ENCODE data around the gene PRSS22. TPM values are rescaled to one million over a fixed set of nuclear protein-coding genes. Genes with fewer than 3 reads are reported as not detected.

The PRSS22 gene
- total and polyA plus RNA-seq, 2 experiments from 2014 or later = 1.3 to 2.0 TPM

- TF ChIP-seq CTCF (conservative IDR thresholded peaks at IDR 0.05; ENCODE audit: low read depth in 2 of 2) (no peak), REST (IDR thresholded peaks at IDR 0.05; ENCODE audit: unreplicated experiment) (no peak), CREB1 (CRISPR knock-in tag; IDR thresholded peaks at IDR 0.05; ENCODE audit: low read depth) (no peak), ZNF331 (CRISPR knock-in tag; IDR thresholded peaks at IDR 0.05; ENCODE audit: low read depth) (no peak), NANOG (IDR thresholded peaks at IDR 0.05; ENCODE audit: borderline replicate concordance) (no peak), STAT1 (IDR thresholded peaks at IDR 0.05; ENCODE audit: unreplicated experiment) (no peak), EZH2phosphoT487 (IDR thresholded peaks at IDR 0.05; ENCODE audit: unreplicated experiment) (no peak), EZH2 (IDR thresholded peaks at IDR 0.05; ENCODE audit: low read depth, unreplicated experiment) (no peak), JUNB (IDR thresholded peaks at IDR 0.05; ENCODE audit: unreplicated experiment) (no peak)
Observed at GRCh38 chr16:2884041-2884451, 26.1 kb upstream of the PRSS22 start (continued).

GRCh38 chr16:2883458-2883908 lies 25.5 kb upstream of the PRSS22 start:
- Histone ChIP-seq H3K27ac (ENCODE audit: low read depth) (no peak overlapping the region), H3K79me2 (replicated peaks; ENCODE audit: insufficient read depth) (no peaks in the 10 kb centered on the region; the same call in 1 of the 2 replicates), H4K20me1 (replicated peaks; ENCODE audit: insufficient read depth) (no peaks in the 10 kb centered on the region), H3K4me2 (peak overlapping the region; percentile 97), H3K4me3 (peak overlapping the region; percentile 94), H3K27me3 (ENCODE audit: insufficient read depth) (peaks cover 13% of the 10 kb centered on the region; the same call in 1 of the 2 replicates), H2AFZ (peak overlapping the region; percentile 92), H3K4me1 (ENCODE audit: insufficient read depth) (peaks cover 5% of the 10 kb centered on the region), H3K9me2 (ENCODE audit: insufficient read depth) (peaks cover 6% of the 10 kb centered on the region; the same call in 1 of the 2 replicates), H3F3A (replicated peaks; ENCODE audit: low read depth) (no peaks in the 10 kb centered on the region), H3K36me3 (ENCODE audit: insufficient read depth) (no peaks in the 10 kb centered on the region)
- ATAC-seq = peak; percentile 7
- H3K9me3 Mint-ChIP-seq = peaks cover 15% of the 10 kb centered on the region
- H3K4me1 Mint-ChIP-seq = peaks cover 5% of the 10 kb centered on the region
- H3K27ac Mint-ChIP-seq = no peak overlapping the region
- peaks cover 14% of the 10 kb centered on the region for H3K27me3 Mint-ChIP-seq (ENCODE audit: insufficient read depth, low read depth, poor library complexity)
- DNase-seq (ENCODE audit: low spot score) = peak; percentile 28
- H3K4me3 Mint-ChIP-seq = peak overlapping the region; percentile 90
- H3K36me3 Mint-ChIP-seq (ENCODE audit: low read depth) = peaks cover 7% of the 10 kb centered on the region; the same call in 1 of the 3 replicates
- no peak for TF ChIP-seq ZNF331 (CRISPR knock-in tag; IDR thresholded peaks at IDR 0.05; ENCODE audit: low read depth)
- no peak for TF ChIP-seq ZNF114 (CRISPR knock-in tag; IDR thresholded peaks at IDR 0.05)
- TF ChIP-seq EZH2phosphoT487 (IDR thresholded peaks at IDR 0.05; ENCODE audit: unreplicated experiment) = no peak
- no peak for TF ChIP-seq NANOG (IDR thresholded peaks at IDR 0.05; ENCODE audit: borderline replicate concordance)
- TF ChIP-seq CREB1 (CRISPR knock-in tag; IDR thresholded peaks at IDR 0.05; ENCODE audit: low read depth) = no peak
- TF ChIP-seq REST (IDR thresholded peaks at IDR 0.05; ENCODE audit: unreplicated experiment) = no peak
- no peak for TF ChIP-seq ETS1 (IDR thresholded peaks at IDR 0.05)
- TF ChIP-seq STAT1 (IDR thresholded peaks at IDR 0.05; ENCODE audit: unreplicated experiment) = no peak
- no peak for TF ChIP-seq JUNB (IDR thresholded peaks at IDR 0.05; ENCODE audit: unreplicated experiment)
- TF ChIP-seq EZH2 (IDR thresholded peaks at IDR 0.05; ENCODE audit: low read depth, unreplicated experiment) = no peak
- TF ChIP-seq CTCF (conservative IDR thresholded peaks at IDR 0.05; ENCODE audit: low read depth in 2 of 2) = no peak

Measured in GM23338 (cell line).